IMR-90 (cell line): Measurements from ENCODE around the gene FGF2. TPM values are rescaled to one million over a fixed set of nuclear protein-coding genes. Genes with fewer than 3 reads are reported as not detected.

Experiments used
- ATAC-seq: fragments of 200-7000 bp; cut with Tn5 transposase; 2 replicates; pipeline ENCODE4 v1.9.1; 2020; ENCODE audit warnings: low read depth, mild to moderate bottlenecking, moderate library complexity
- BruUV-seq: library from RNA; stranded (reverse); fragments of 400-500 nt; replicated peaks from 2 replicates; lab custom pipeline; 2021; lab: Mats Ljungman, UMichigan
- CTCF ChIA-PET: fragments of 300-600 bp; formaldehyde crosslinking; extraction: SDS; loops from one replicate; lab custom pipeline; 2021; ENCODE audit warnings: antibody characterized with exemption; lab: Yijun Ruan, JAX
- POLR2A ChIA-PET: fragments of 300-600 bp; sonication (Branson Sonifier 250); formaldehyde crosslinking; loops from one replicate; lab custom pipeline; 2022; ENCODE audit warnings: antibody characterized with exemption; ENCODE audit not compliant: unreplicated experiment; lab: Charles Lee
- DNase-seq: peaks from one replicate; pipeline ENCODE4 v3.0.0; 2013
- H2AFZ ChIP-seq: replicated peaks from 2 replicates; pipeline ENCODE3; 2013; ENCODE audit warnings: low read length, mild to moderate bottlenecking; ENCODE audit not compliant: poor library complexity
- H2AK5ac ChIP-seq: 2 replicates; pipeline ENCODE4 v1.6.1; 2013; ENCODE audit warnings: low read depth, low read length, inconsistent platforms
- H2AK9ac ChIP-seq: replicated peaks from 2 replicates; pipeline ENCODE3; 2013; ENCODE audit warnings: mild to moderate bottlenecking, low read depth, low read length, moderate library complexity; ENCODE audit not compliant: poor library complexity
- H2BK120ac ChIP-seq: 2 replicates; pipeline ENCODE4 v1.6.1; 2013; ENCODE audit warnings: low read depth, low read length, inconsistent platforms
- H2BK15ac ChIP-seq: 3 replicates; pipeline ENCODE4 v1.6.1; 2013; ENCODE audit warnings: low read depth, low read length, inconsistent platforms
- H2BK20ac ChIP-seq: 2 replicates; pipeline ENCODE4 v1.6.1; 2013; ENCODE audit warnings: low read depth, mild to moderate bottlenecking, inconsistent platforms, low read length, moderate library complexity
- H2BK5ac ChIP-seq: 2 replicates; pipeline ENCODE4 v1.6.1; 2013; ENCODE audit warnings: mild to moderate bottlenecking, low read depth, low read length, inconsistent platforms; ENCODE audit not compliant: poor library complexity, severe bottlenecking
- H3K14ac ChIP-seq: replicated peaks from 2 replicates; pipeline ENCODE4 v1.6.1; 2013; ENCODE audit warnings: low read depth, low read length, inconsistent platforms
- H3K18ac ChIP-seq: 2 replicates; pipeline ENCODE4 v1.6.1; 2013; ENCODE audit warnings: low read depth, low read length, control low read depth
- H3K23ac ChIP-seq: 2 replicates; pipeline ENCODE4 v1.6.1; 2013; ENCODE audit warnings: low read depth, low read length, inconsistent platforms
- H3K27ac ChIP-seq: 2 replicates; pipeline ENCODE4 v1.5.1; 2013; ENCODE audit warnings: mild to moderate bottlenecking, control low read depth, low read length; ENCODE audit not compliant: insufficient read depth
- H3K27me3 ChIP-seq: 2 replicates; pipeline ENCODE4 v1.6.1; 2013; ENCODE audit warnings: low read length; ENCODE audit not compliant: control insufficient read depth, insufficient read depth
- H3K36me3 ChIP-seq: 2 replicates; pipeline ENCODE4 v1.6.1; 2013; ENCODE audit warnings: low read length, mixed read lengths; ENCODE audit not compliant: control insufficient read depth, insufficient read depth
- H3K4ac ChIP-seq: 2 replicates; pipeline ENCODE4 v1.6.1; 2013; ENCODE audit warnings: low read depth, low read length, inconsistent platforms
- H3K4me1 ChIP-seq: 2 replicates; pipeline ENCODE4 v1.6.1; 2013; ENCODE audit warnings: low read length, mixed read lengths; ENCODE audit not compliant: control insufficient read depth, insufficient read depth
- H3K4me2 ChIP-seq: 2 replicates; pipeline ENCODE4 v1.6.1; 2013; ENCODE audit warnings: low read depth, mild to moderate bottlenecking, control low read depth, low read length, moderate library complexity
- H3K4me3 ChIP-seq: 2 replicates; pipeline ENCODE4 v1.5.1; 2013; ENCODE audit warnings: low read depth, mild to moderate bottlenecking, control low read depth, low read length, moderate library complexity; ENCODE audit not compliant: insufficient read depth
- H3K56ac ChIP-seq: 2 replicates; pipeline ENCODE4 v1.6.1; 2013; ENCODE audit warnings: low read length, inconsistent platforms; ENCODE audit not compliant: insufficient read depth; ENCODE audit errors: extremely low read depth
- H3K79me1 ChIP-seq, 2 experiments: 2 replicates each; pipeline ENCODE4 v1.6.1; 2013; ENCODE audit warnings: low read length in 2 of 2, inconsistent platforms in 1 of 2, low read depth in 1 of 2
- H3K9ac ChIP-seq: 2 replicates; pipeline ENCODE4 v1.6.1; 2013; ENCODE audit warnings: low read depth, low read length, control low read depth
- H3K9me1 ChIP-seq: 2 replicates; pipeline ENCODE4 v1.6.1; 2013; ENCODE audit warnings: low read length, inconsistent platforms; ENCODE audit not compliant: insufficient read depth
- H3K9me3 ChIP-seq: 2 replicates; pipeline ENCODE4 v1.6.1; 2013; ENCODE audit warnings: low read length; ENCODE audit not compliant: control insufficient read depth, insufficient read depth
- H4K20me1 ChIP-seq: 2 replicates; pipeline ENCODE4 v1.6.1; 2013; ENCODE audit warnings: low read length, inconsistent platforms; ENCODE audit not compliant: insufficient read depth
- H4K5ac ChIP-seq: 2 replicates; pipeline ENCODE4 v1.6.1; 2013; ENCODE audit warnings: mild to moderate bottlenecking, low read depth, low read length, control low read depth
- H4K8ac ChIP-seq, 2 experiments: 2 replicates each; pipeline ENCODE4 v1.6.1; 2013; ENCODE audit warnings: low read depth in 2 of 2, low read length in 2 of 2, control low read depth in 1 of 2, inconsistent platforms in 1 of 2
- H4K91ac ChIP-seq: 2 replicates; pipeline ENCODE4 v1.6.1; 2013; ENCODE audit warnings: low read depth, low read length, inconsistent platforms; ENCODE audit not compliant: insufficient read depth
- BHLHE40 ChIP-seq: fragments of 150-350 bp; IDR thresholded peaks from 2 replicates; pipeline ENCODE4 v1.6.1; 2016; ENCODE audit warnings: mild to moderate bottlenecking, low read depth, low read length
- CEBPB ChIP-seq: IDR thresholded peaks from 2 replicates; pipeline ENCODE4 v1.6.1; 2012; ENCODE audit warnings: low read depth, low read length, improper control_type of control experiment
- CHD1 ChIP-seq: IDR thresholded peaks from 2 replicates; pipeline ENCODE4 v1.6.1; 2012; ENCODE audit warnings: low read depth, low read length, improper control_type of control experiment
- CTCF ChIP-seq: conservative IDR thresholded peaks from 2 replicates; pipeline ENCODE4 v1.5.1; 2012; ENCODE audit warnings: mild to moderate bottlenecking, low read depth, low read length, improper control_type of control experiment
- ELK1 ChIP-seq: fragments of 150-350 bp; IDR thresholded peaks from 2 replicates; pipeline ENCODE4 v1.6.1; 2016; ENCODE audit warnings: low read depth, mild to moderate bottlenecking, low read length, moderate library complexity, borderline replicate concordance
- FOS ChIP-seq: fragments of 150-350 bp; IDR thresholded peaks from 2 replicates; pipeline ENCODE4 v1.6.1; 2016; ENCODE audit warnings: low read depth, low read length
- MAFK ChIP-seq: IDR thresholded peaks from 2 replicates; pipeline ENCODE4 v1.6.1; 2012; ENCODE audit warnings: low read depth, low read length, improper control_type of control experiment
- MAZ ChIP-seq: IDR thresholded peaks from 2 replicates; pipeline ENCODE4 v1.6.1; 2012; ENCODE audit warnings: low read depth, mild to moderate bottlenecking, low read length, improper control_type of control experiment, moderate library complexity, borderline replicate concordance
- MXI1 ChIP-seq: IDR thresholded peaks from 2 replicates; pipeline ENCODE4 v1.6.1; 2012; ENCODE audit warnings: low read depth, mild to moderate bottlenecking, low read length, moderate library complexity, borderline replicate concordance
- NFE2L2 ChIP-seq: fragments of 150-350 bp; IDR thresholded peaks from 2 replicates; pipeline ENCODE4 v1.6.1; 2016; ENCODE audit warnings: low read depth, mild to moderate bottlenecking, low read length
- POLR2A ChIP-seq: IDR thresholded peaks from 2 replicates; pipeline ENCODE4 v1.6.1; 2012; ENCODE audit warnings: mild to moderate bottlenecking, low read depth, low read length
- RAD21 ChIP-seq: IDR thresholded peaks from 2 replicates; pipeline ENCODE4 v1.6.1; 2012; ENCODE audit warnings: low read length, improper control_type of control experiment
- RCOR1 ChIP-seq: IDR thresholded peaks from 2 replicates; pipeline ENCODE4 v1.6.1; 2012; ENCODE audit warnings: mild to moderate bottlenecking, low read length, improper control_type of control experiment; ENCODE audit not compliant: insufficient replicate concordance
- RFX5 ChIP-seq: IDR thresholded peaks from 2 replicates; pipeline ENCODE4 v1.8.0; 2012; ENCODE audit warnings: low read depth, mild to moderate bottlenecking, low read length, moderate library complexity
- SMC3 ChIP-seq: fragments of 150-350 bp; IDR thresholded peaks from 2 replicates; pipeline ENCODE4 v1.6.1; 2016; ENCODE audit warnings: low read depth, mild to moderate bottlenecking, antibody characterized with exemption, low read length, moderate library complexity
- USF2 ChIP-seq: fragments of 150-350 bp; IDR thresholded peaks from 2 replicates; pipeline ENCODE4 v1.6.1; 2017; ENCODE audit warnings: mild to moderate bottlenecking, antibody characterized with exemption, low read length, low read depth
- WGBS, 2 experiments: methylation state at CpG; one replicate each; pipeline versions ENCODE4 v1.1.5 to v1.1.7; 2013; ENCODE audit warnings: missing lambda C conversion rate in 2 of 2; ENCODE audit not compliant: insufficient read length in 1 of 2; ENCODE audit errors: extremely low coverage in 2 of 2; 5-methylcytosine and 5-hydroxymethylcytosine counted together
- dilution Hi-C: fragments of 300-500 bp; cut with HindIII; formaldehyde crosslinking; loops from one replicate; pipeline ENCODE4 v1.14.3; 2018; ENCODE audit warnings: low sequenced_read_pairs; ENCODE audit not compliant: unreplicated experiment
- in situ Hi-C: fragments of 300-500 bp; cut with MboI; formaldehyde crosslinking; loops from 3 replicates; pipeline ENCODE4 v1.14.3; 2019; ENCODE audit warnings: low sequenced_read_pairs, inconsistent platforms, mixed read lengths
- intact Hi-C: fragments of 100-400 bp; cut with micrococcal nuclease; formaldehyde crosslinking; loops from 2 replicates; pipeline ENCODE4 v1.10.0; 2022
- polyA plus RNA-seq, 3 experiments: library from polyadenylated mRNA; depleted of rRNA; stranded (reverse); fragments of >200 nt; gene quantifications; 2 replicates each; pipeline ENCODE4 v1.2.3, GENCODE V29; 2012; ENCODE audit warnings: low replicate concordance in 1 of 3
- total RNA-seq: library from RNA; depleted of rRNA; stranded (reverse); fragments of >200 nt; gene quantifications from 2 replicates; pipeline ENCODE4 v1.2.3, GENCODE V29; 2012

FGF2 gene
- total and polyA plus RNA-seq, 2 of the 4 experiments (the other 2 are of a cell fraction) = 12.9 to 27.1 TPM

- Histone ChIP-seq H3K4me2 (no peak overlapping the region), H2BK5ac (no peak overlapping the region), H2AK5ac (no peak overlapping the region), H2AFZ (no peak overlapping the region), H4K20me1 (no peaks in the 10 kb centered on the region), H2AK9ac (no peak overlapping the region), H3K4ac (no peak overlapping the region), H2BK15ac (no peak overlapping the region), H4K8ac (no peak overlapping the region), H3K56ac (no peak overlapping the region), H3K9me1 (peaks cover 7% of the 10 kb centered on the region), H3K27me3 (no peaks in the 10 kb centered on the region), H2BK120ac (no peak overlapping the region), H3K4me3 (no peak overlapping the region), H3K9ac (no peak overlapping the region), H4K5ac (no peak overlapping the region), H3K18ac (no peak overlapping the region), H3K27ac (no peak overlapping the region), H3K14ac (no peak overlapping the region), H3K23ac (no peak overlapping the region), H2BK20ac (no peak overlapping the region), H3K4me1 (peaks cover 9% of the 10 kb centered on the region), H3K79me1 (peaks cover 0 to 7% of the 10 kb centered on the region in 2 experiments; a peak in 2 of 4 replicates), H3K36me3 (no peaks in the 10 kb centered on the region), H4K91ac (no peak overlapping the region), H3K9me3 (no peaks in the 10 kb centered on the region)
- intact Hi-C loops (no loop called here), in situ Hi-C loops (no loop called here), dilution Hi-C loops (no loop called here)
- ChIA-PET POLR2A (no interaction called here), CTCF (no interaction called here)
- TF ChIP-seq RFX5 = no peak
- no peak for TF ChIP-seq BHLHE40
- TF ChIP-seq MAZ = no peak
- no peak for TF ChIP-seq CTCF
- no peak for TF ChIP-seq CHD1
- no peak for TF ChIP-seq MAFK
- no peak for TF ChIP-seq SMC3
- TF ChIP-seq RCOR1 = no peak
- TF ChIP-seq ELK1 = no peak
- TF ChIP-seq RAD21 = no peak
- TF ChIP-seq POLR2A = no peak
- TF ChIP-seq FOS = no peak
- TF ChIP-seq NFE2L2 = no peak
- no peak for TF ChIP-seq MXI1
- TF ChIP-seq CEBPB = no peak
- TF ChIP-seq USF2 = no peak
- ATAC-seq = no peak
- no CpG with 5 or more reads among the region's 2 CpGs for WGBS, 2 experiments
- BruUV-seq = no TSS peak
- DNase-seq = no peak
Measured at GRCh38 chr4:122822466-122822865, 4.2 kb upstream of the FGF2 start.
